K562 (cell line): Measurements from ENCODE around the gene CFAP141. TPM values are rescaled to one million over a fixed set of nuclear protein-coding genes. Genes with fewer than 3 reads are reported as not detected.

Experiments used
- ADNP ChIP-seq: fragments of 200-800 bp; sonication (Bioruptor generic); IDR thresholded peaks from 2 replicates; pipeline ENCODE4 v1.6.1; 2016; ENCODE audit warnings: missing genetic modification characterization, missing compliant biosample characterization
- ATF4 ChIP-seq: fragments of 450-650 bp; formaldehyde crosslinking; IDR thresholded peaks from 2 replicates; pipeline ENCODE4 v1.4.0; 2022; ENCODE audit warnings: mild to moderate bottlenecking, moderate library complexity
- BDP1 ChIP-seq: IDR thresholded peaks from 3 replicates; pipeline ENCODE4 v1.6.1; 2011; ENCODE audit not compliant: insufficient read length, insufficient read depth
- BRD9 ChIP-seq: fragments of 450-650 bp; IDR thresholded peaks from 2 replicates; pipeline ENCODE4 v1.6.1; 2018; ENCODE audit warnings: low read depth; ENCODE audit not compliant: partially characterized antibody
- CHD2 ChIP-seq: IDR thresholded peaks from 2 replicates; pipeline ENCODE4 v1.6.1; 2011; ENCODE audit warnings: low read depth, low read length
- GTF2E2 ChIP-seq: fragments of 200-800 bp; sonication (Bioruptor generic); IDR thresholded peaks from 2 replicates; pipeline ENCODE4 v1.6.1; 2016; ENCODE audit warnings: missing genetic modification characterization, missing compliant biosample characterization
- HINFP ChIP-seq: fragments of 450-650 bp; conservative IDR thresholded peaks from 2 replicates; pipeline ENCODE4 v1.6.1; 2016; ENCODE audit warnings: missing genetic modification characterization, low read depth, mild to moderate bottlenecking, control low read depth, missing compliant biosample characterization
- HMG20B ChIP-seq: fragments of 250-450 bp; sonication (Bioruptor Pico); IDR thresholded peaks from 2 replicates; pipeline ENCODE4 v1.5.0; 2021; ENCODE audit warnings: mild to moderate bottlenecking
- ID3 ChIP-seq, 2 experiments: fragments of 250-450 bp in 1 of 2; fragments of 450-650 bp in 1 of 2; sonication (Bioruptor Pico) in 1 of 2; IDR thresholded peaks; 2 replicates each; pipeline versions ENCODE4 v1.6.1 to v1.8.0; 2016 to 2021; ENCODE audit warnings: mild to moderate bottlenecking in 2 of 2, moderate library complexity in 2 of 2, missing compliant biosample characterization in 1 of 2, missing genetic modification characterization in 1 of 2
- ILF3 ChIP-seq: fragments of 450-650 bp; IDR thresholded peaks from 2 replicates; pipeline ENCODE4 v1.6.1; 2018; ENCODE audit warnings: antibody characterized with exemption, mild to moderate bottlenecking, moderate library complexity, borderline replicate concordance
- MBD2 ChIP-seq: sonication (generic); IDR thresholded peaks from 2 replicates; pipeline ENCODE4 v1.6.1; 2016; ENCODE audit warnings: low read depth, borderline replicate concordance
- MTA1 ChIP-seq: fragments of 450-650 bp; IDR thresholded peaks from 2 replicates; pipeline ENCODE4 v1.6.1; 2017; ENCODE audit warnings: borderline replicate concordance
- NFE2 ChIP-seq: IDR thresholded peaks from 2 replicates; pipeline ENCODE4 v1.6.1; 2014; ENCODE audit warnings: antibody characterized with exemption, low read depth
- NR0B1 ChIP-seq: fragments of 450-650 bp; IDR thresholded peaks from one replicate; pipeline ENCODE4 v1.6.1; 2018; ENCODE audit warnings: mild to moderate bottlenecking, moderate library complexity; ENCODE audit not compliant: partially characterized antibody
- OTX1 ChIP-seq: fragments of 450-650 bp; formaldehyde crosslinking; IDR thresholded peaks from 2 replicates; pipeline ENCODE4 v1.4.0; 2022; ENCODE audit warnings: mild to moderate bottlenecking
- PHF8 ChIP-seq: fragments of 200-600 bp; sonication (generic); IDR thresholded peaks from 2 replicates; pipeline ENCODE4 v1.6.1; 2012; ENCODE audit warnings: mixed run types, mild to moderate bottlenecking, inconsistent platforms, low read length, moderate library complexity, borderline replicate concordance
- SAP30 ChIP-seq: fragments of 200-600 bp; sonication (generic); IDR thresholded peaks from 2 replicates; pipeline ENCODE4 v1.6.1; 2012; ENCODE audit warnings: borderline replicate concordance, low read depth, mild to moderate bottlenecking, moderate library complexity, low read length, control low read depth, inconsistent platforms; ENCODE audit not compliant: insufficient read depth, poor library complexity, severe bottlenecking
- SMARCE1 ChIP-seq: fragments of 450-650 bp; IDR thresholded peaks from 2 replicates; pipeline ENCODE4 v1.7.1; 2016; ENCODE audit warnings: mild to moderate bottlenecking
- SPI1 ChIP-seq: IDR thresholded peaks from 2 replicates; pipeline ENCODE4 v1.6.1; 2011; ENCODE audit warnings: low read depth, low read length, control low read depth, borderline replicate concordance
- SRF ChIP-seq, 2 experiments: fragments of 250-450, 450-650 bp in 1 of 2; sonication (Bioruptor Pico) in 1 of 2; sonication (generic) in 1 of 2; formaldehyde crosslinking; IDR thresholded peaks; 2 replicates each; pipeline versions ENCODE4 v1.5.0 to v1.5.1; 2020 to 2022; ENCODE audit warnings: mild to moderate bottlenecking in 1 of 2, missing genetic modification reagents in 1 of 2
- USF1 ChIP-seq: sonication (generic); formaldehyde crosslinking; IDR thresholded peaks from 2 replicates; pipeline ENCODE4 v1.9.0; 2022; ENCODE audit warnings: mild to moderate bottlenecking, missing genetic modification reagents
- ZBTB7A ChIP-seq: IDR thresholded peaks from 2 replicates; pipeline ENCODE4 v1.6.1; 2011; ENCODE audit warnings: low read depth, mild to moderate bottlenecking, low read length, moderate library complexity, borderline replicate concordance; ENCODE audit not compliant: control insufficient read depth
- ZNF583 ChIP-seq: fragments of 250-450 bp; sonication (Bioruptor Pico); IDR thresholded peaks from 2 replicates; pipeline ENCODE4 v1.4.0; 2020
- polyA plus RNA-seq, 8 experiments: library from polyadenylated mRNA; depleted of rRNA in 4 of 8; stranded (reverse) in 5 of 8; unstranded in 3 of 8; fragments of >200 nt; fragmentation: Nextera tagmentation in 2 of 8; fragmentation: Illumina TruSeq in 1 of 8; extraction: Ambion mirVana in 2 of 8; extraction: Trizol in 1 of 8; gene quantifications; 2 replicates each; pipeline versions ENCODE4 v1.2.1 to v1.2.3, GENCODE V29; 2011 to 2014; ENCODE audit warnings: inconsistent platforms in 1 of 8, missing spikeins in 1 of 8
- total RNA-seq, 7 experiments: library from RNA; depleted of rRNA in 6 of 7; stranded (reverse); fragments of >200 nt in 6 of 7; fragmentation: Illumina TruSeq in 2 of 7; extraction: Trizol in 2 of 7; gene quantifications; 2 replicates each; pipeline versions ENCODE4 v1.2.1 to v1.2.3, GENCODE V29; 2011 to 2021; ENCODE audit warnings: low replicate concordance in 1 of 7

The CFAP141 gene
- total and polyA plus RNA-seq, 9 of the 15 experiments (the other 6 are each of a cell fraction or from before 2014, with no cell fraction given), result not detected

- 0 out of 2 replicates have a peak, but pooled peaks have one; percentile 5 for TF ChIP-seq USF1
- no peak for TF ChIP-seq ID3 (CRISPR knock-in tag; IDR thresholded peaks at IDR 0.05)
- peak; percentile 96 for TF ChIP-seq ID3 (tag; IDR thresholded peaks at IDR 0.05)
- no peak; the same call in 1 of the 2 replicates for TF ChIP-seq PHF8
- no peak for TF ChIP-seq CHD2
- 0 out of 2 replicates have a peak, but pooled peaks have one; percentile 20 for TF ChIP-seq MBD2
- peak; percentile 72 for TF ChIP-seq SPI1
- TF ChIP-seq HINFP (tag), result no peak
- peak; percentile 45 for TF ChIP-seq BRD9
- TF ChIP-seq ZBTB7A, result peak; percentile 77; the same call in 1 of the 2 replicates
- TF ChIP-seq HMG20B, result no peak
- peak; percentile 34; the same call in 1 of the 2 replicates for TF ChIP-seq NFE2
- no peak for TF ChIP-seq ILF3
- TF ChIP-seq GTF2E2 (tag), result peak; percentile 82; the same call in 1 of the 2 replicates
- no peak for TF ChIP-seq ATF4
- no peak for TF ChIP-seq ADNP (tag)
- TF ChIP-seq BDP1, result no peak
- TF ChIP-seq SAP30, result peak; percentile 81
- no peak for TF ChIP-seq NR0B1
- TF ChIP-seq SMARCE1, result peak; percentile 31; the same call in 1 of the 2 replicates
- peak in 1 of 2 experiments; percentile 77; a peak in 1 of 4 replicates for TF ChIP-seq SRF (CRISPR knock-in tag; IDR thresholded peaks at IDR 0.05)
- no peak for TF ChIP-seq ZNF583
- no peak for TF ChIP-seq MTA1
- 0 out of 2 replicates have a peak, but pooled peaks have one; percentile 44 for TF ChIP-seq OTX1 (CRISPR knock-in tag)
Observed at GRCh38 chr1:154182344-154183045, 23.6 kb downstream of the CFAP141 start (continued).
